Omental fat pad (tissue), 4 donors: ENCODE data around the gene SAMD8. TPM values are rescaled to one million over a fixed set of nuclear protein-coding genes. Genes with fewer than 3 reads are reported as not detected.
"Not testable (repeated sequence)": the region's sequence is repeated elsewhere in the genome, so short reads cannot be mapped to it uniquely, and the experiment has no call there.

Experiments used
- ATAC-seq: fragments of 150-250 bp; one replicate; pipeline ENCODE4 v1.9.1; 2016; ENCODE audit warnings: mild to moderate bottlenecking, moderate library complexity; ENCODE audit not compliant: low FRiP score
- DNase-seq: peaks from one replicate; pipeline ENCODE4 v3.0.0-alpha.2; 2019; ENCODE audit warnings: low spot score
- total RNA-seq, 4 donors: library from RNA; depleted of rRNA; stranded (reverse); fragments of >200 nt; gene quantifications; one replicate each; pipeline ENCODE4 v1.1.0, GENCODE V29; 2016
- TF ChIP-seq, protein P1 (sequence below), 3 donors: fragments of 450-650 bp; IDR thresholded peaks; one replicate each; pipeline ENCODE4 v1.5.1; 2016 to 2017; ENCODE audit warnings: antibody characterized with exemption in 3 of 3, mild to moderate bottlenecking in 3 of 3, moderate library complexity in 2 of 3

SAMD8 gene
- total RNA-seq, 4 donors from 2014 or later, result 38.9 to 54.2 (median 43.7) TPM

DNA sequence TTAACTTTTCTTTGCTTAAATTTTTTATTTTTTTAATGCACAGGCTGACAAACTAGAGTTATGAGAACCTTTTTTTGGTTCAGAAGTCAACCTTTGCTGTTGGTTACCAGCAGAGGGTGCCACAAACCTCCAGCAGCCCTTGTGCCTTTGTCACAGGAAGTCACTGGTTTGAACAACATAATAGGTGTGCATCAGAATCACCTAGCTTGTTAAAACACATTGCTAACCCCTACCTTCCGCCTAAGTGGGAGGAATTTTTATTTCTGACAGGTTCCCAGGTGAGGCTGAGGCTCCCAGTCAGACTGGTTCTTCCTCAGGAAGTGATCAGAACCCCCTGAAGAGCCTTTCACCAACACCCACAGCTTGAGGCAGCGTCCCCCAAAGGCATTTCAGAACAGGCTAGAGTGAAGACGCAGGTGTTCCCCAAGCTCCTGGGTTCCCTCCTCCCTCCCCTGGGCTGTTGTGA, 76.5 kb downstream of the SAMD8 start:
- ATAC-seq (no peak), DNase-seq (no peak)
- TF ChIP-seq, protein P1, sequence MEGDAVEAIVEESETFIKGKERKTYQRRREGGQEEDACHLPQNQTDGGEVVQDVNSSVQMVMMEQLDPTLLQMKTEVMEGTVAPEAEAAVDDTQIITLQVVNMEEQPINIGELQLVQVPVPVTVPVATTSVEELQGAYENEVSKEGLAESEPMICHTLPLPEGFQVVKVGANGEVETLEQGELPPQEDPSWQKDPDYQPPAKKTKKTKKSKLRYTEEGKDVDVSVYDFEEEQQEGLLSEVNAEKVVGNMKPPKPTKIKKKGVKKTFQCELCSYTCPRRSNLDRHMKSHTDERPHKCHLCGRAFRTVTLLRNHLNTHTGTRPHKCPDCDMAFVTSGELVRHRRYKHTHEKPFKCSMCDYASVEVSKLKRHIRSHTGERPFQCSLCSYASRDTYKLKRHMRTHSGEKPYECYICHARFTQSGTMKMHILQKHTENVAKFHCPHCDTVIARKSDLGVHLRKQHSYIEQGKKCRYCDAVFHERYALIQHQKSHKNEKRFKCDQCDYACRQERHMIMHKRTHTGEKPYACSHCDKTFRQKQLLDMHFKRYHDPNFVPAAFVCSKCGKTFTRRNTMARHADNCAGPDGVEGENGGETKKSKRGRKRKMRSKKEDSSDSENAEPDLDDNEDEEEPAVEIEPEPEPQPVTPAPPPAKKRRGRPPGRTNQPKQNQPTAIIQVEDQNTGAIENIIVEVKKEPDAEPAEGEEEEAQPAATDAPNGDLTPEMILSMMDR (IDR thresholded peaks at IDR 0.05), result peak in 1 of 3 donors; percentile 10

GRCh38 chr10:75188522-75188921, 77.1 kb downstream of the SAMD8 start:
- not testable (repeated sequence) for DNase-seq, ATAC-seq

DNA sequence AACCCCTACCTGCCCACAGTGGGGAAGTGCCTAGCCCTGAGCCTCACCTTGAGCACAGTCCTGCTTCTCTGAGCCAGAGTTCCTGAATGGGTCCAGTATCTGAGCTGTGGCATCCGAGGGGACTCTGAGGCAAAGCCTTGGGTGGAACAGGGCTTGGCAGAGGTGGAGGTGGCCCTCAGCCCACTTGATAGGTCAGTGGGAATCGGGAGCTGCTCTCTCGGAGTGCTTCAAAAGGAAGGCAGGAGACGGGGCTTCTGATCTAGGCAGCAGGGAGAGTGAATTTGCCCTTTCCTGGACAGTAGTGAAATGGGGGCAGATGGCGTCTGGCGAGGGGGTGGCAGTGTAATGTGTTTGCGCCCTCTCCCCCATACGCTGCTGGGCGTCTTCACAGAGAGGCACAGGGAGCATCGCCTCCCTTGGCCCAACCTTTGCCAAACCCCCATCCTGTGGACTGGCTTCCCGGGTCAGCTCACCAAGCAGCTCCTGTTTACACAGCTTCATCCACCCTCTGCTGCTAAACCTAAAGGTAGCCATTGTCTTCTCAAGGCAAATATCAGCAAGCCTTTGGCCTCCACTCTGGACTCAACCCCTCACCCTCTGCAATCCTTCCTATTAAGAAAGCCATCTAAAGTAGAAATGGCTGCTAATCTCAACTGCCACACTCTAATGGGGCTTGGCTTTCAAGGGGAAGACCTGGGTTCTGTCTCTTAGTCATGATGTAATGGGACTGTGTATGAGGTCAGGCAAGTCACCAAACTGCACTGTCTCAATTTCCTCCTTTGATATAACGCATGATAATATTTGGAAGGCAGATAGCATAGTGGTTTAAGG, 78.0 kb downstream of the SAMD8 start:
- TF ChIP-seq, protein P1 (IDR thresholded peaks at IDR 0.05), result no peak
- no peak for ATAC-seq
- DNase-seq, result no peak

DNA sequence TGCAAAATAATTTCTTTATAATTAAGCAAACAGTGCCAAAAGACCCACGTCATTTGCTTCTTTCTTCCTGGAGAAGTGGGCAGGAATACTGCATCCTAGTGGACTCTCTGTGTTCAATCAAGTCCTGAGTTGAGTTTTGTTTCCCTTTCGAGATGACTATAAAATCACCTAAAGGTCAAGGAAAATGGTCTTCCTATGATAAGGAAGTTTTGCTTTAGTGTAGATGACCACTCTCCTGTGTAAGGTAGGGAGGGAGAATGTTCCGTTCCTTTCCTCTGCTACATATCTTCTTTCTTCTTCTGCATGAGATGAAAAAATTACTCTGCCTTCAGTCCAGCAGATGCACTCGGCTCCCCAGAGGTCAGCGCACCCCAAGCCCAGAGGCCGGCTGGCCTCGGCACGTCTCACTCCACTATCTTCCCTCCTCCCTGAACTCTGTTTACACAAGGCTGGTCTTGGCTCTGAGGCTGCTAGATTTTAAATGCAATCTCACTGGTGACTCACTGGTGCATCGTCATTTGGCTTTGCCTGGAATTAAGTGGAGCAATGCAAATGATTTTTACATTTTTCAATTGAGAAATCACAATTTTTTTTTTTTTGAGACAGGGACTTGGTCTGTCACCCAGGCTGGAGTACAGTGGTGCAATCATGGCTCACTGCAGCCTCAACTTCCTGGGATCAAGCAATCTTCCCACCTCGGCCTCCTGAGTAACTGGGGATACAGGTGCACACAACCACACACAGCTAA, 80.5 kb downstream of the SAMD8 start:
- DNase-seq (no peak), ATAC-seq (peak; percentile 98)

GRCh38 chr10:75194625-75195024, 83.2 kb downstream of the SAMD8 start:
- ATAC-seq, DNase-seq: not testable (repeated sequence)

More for the DNA sequence above, 80.5 kb downstream of the SAMD8 start:
- TF ChIP-seq, protein P1 (IDR thresholded peaks at IDR 0.05), result no peak

GRCh38 chr10:75195035-75195763, 83.7 kb downstream of the SAMD8 start:
- ATAC-seq (no peak), DNase-seq (no peak)
- TF ChIP-seq, protein P1 (IDR thresholded peaks at IDR 0.05), result no peak

DNA sequence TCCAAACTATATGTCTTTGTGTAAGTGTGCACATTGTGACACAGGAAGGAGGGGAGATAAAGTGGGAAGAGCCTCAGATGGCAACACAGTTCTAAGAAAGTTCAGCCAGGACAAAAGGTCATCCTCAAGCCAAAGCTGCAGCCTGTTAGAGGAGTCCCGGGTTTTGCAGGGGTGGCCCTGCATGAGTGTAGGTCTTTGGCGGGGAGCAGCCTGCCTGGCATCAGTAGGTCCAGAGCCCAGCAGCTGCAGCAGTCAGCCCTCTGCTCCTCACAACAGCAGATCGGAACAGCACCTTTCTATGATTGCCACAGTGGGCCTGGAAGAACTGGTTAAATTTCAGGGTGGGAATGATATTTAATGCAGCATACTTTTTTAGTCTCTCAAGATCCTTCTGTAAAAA, 85.6 kb downstream of the SAMD8 start:
- TF ChIP-seq, protein P1 (IDR thresholded peaks at IDR 0.05), result no peak
- DNase-seq, result no peak
- no peak for ATAC-seq
